OCI-LY3 (cell line): ENCODE results near the gene TXN2.

ENCODE experiments used
- EZH2phosphoT487 ChIP-seq: fragments of 200-600 bp; shearing (Covaris generic); IDR thresholded peaks from 2 replicates; pipeline ENCODE4 v1.6.1; 2018; ENCODE audit warnings: antibody characterized with exemption, mixed run types, low read depth
- TF ChIP-seq, protein P1 (sequence below): fragments of 200-600, 300-600 bp; sonication (generic); IDR thresholded peaks from 2 replicates; pipeline ENCODE4 v1.5.1; 2014; ENCODE audit warnings: antibody characterized with exemption, low read length, low read depth

DNA sequence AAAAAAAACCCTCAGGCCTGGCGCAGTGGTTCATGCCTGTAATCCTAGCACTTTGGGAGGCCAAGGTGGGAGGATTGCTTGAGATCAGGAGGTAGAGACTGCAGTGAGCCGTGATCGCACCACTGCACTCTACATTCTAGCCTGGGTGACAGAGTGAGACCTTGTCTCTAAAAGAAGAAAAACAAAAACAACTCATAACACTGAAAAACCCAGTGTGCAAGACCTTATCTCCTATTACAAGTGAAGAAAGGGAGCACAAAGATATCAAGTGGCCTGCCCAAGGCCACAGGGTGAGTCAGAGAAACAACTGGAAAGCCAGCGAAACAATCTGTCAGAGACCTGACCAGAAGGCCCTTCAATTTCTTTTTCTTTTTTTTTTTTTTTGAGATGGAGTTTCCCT lies 2.5 kb downstream of the TXN2 start:
- TF ChIP-seq, protein P1, sequence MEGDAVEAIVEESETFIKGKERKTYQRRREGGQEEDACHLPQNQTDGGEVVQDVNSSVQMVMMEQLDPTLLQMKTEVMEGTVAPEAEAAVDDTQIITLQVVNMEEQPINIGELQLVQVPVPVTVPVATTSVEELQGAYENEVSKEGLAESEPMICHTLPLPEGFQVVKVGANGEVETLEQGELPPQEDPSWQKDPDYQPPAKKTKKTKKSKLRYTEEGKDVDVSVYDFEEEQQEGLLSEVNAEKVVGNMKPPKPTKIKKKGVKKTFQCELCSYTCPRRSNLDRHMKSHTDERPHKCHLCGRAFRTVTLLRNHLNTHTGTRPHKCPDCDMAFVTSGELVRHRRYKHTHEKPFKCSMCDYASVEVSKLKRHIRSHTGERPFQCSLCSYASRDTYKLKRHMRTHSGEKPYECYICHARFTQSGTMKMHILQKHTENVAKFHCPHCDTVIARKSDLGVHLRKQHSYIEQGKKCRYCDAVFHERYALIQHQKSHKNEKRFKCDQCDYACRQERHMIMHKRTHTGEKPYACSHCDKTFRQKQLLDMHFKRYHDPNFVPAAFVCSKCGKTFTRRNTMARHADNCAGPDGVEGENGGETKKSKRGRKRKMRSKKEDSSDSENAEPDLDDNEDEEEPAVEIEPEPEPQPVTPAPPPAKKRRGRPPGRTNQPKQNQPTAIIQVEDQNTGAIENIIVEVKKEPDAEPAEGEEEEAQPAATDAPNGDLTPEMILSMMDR: no peak
- no peak for TF ChIP-seq EZH2phosphoT487
